Neuronal stem cell (in vitro differentiated cells): ENCODE measurements around the gene SCYGR4.

Experiments used
- DNase-seq: peaks from one replicate; pipeline ENCODE4 v3.0.0-alpha.2; 2013; ENCODE audit warnings: low spot score
- H2AFZ ChIP-seq: one replicate; pipeline ENCODE4 v1.6.1; 2013; ENCODE audit warnings: mild to moderate bottlenecking, low read length, inconsistent platforms
- H2AK5ac ChIP-seq: 2 replicates; pipeline ENCODE4 v1.6.1; 2013; ENCODE audit warnings: low read depth, mild to moderate bottlenecking, inconsistent platforms, low read length, moderate library complexity, mixed read lengths
- H2BK120ac ChIP-seq: 2 replicates; pipeline ENCODE4 v1.6.1; 2013; ENCODE audit warnings: low read depth, mild to moderate bottlenecking, inconsistent platforms, low read length, moderate library complexity, mixed read lengths
- H2BK12ac ChIP-seq: one replicate; pipeline ENCODE4 v1.6.1; 2013; ENCODE audit warnings: low read length, inconsistent platforms
- H2BK15ac ChIP-seq: 2 replicates; pipeline ENCODE4 v1.6.1; 2013; ENCODE audit warnings: mild to moderate bottlenecking, low read length, inconsistent platforms, mixed read lengths
- H2BK5ac ChIP-seq: one replicate; pipeline ENCODE4 v1.6.1; 2013; ENCODE audit warnings: inconsistent platforms, mild to moderate bottlenecking, low read length, moderate library complexity
- H3K14ac ChIP-seq: one replicate; pipeline ENCODE4 v1.6.1; 2013; ENCODE audit warnings: low read length, inconsistent platforms
- H3K18ac ChIP-seq: 2 replicates; pipeline ENCODE4 v1.6.1; 2013; ENCODE audit warnings: low read length, inconsistent platforms
- H3K23ac ChIP-seq: 2 replicates; pipeline ENCODE4 v1.6.1; 2013; ENCODE audit warnings: low read depth, mild to moderate bottlenecking, mixed read lengths, low read length, inconsistent platforms; ENCODE audit not compliant: poor library complexity
- H3K27ac ChIP-seq: replicated peaks from 3 replicates; pipeline ENCODE4 v1.5.1; 2013; ENCODE audit warnings: low read length, inconsistent platforms
- H3K27me3 ChIP-seq, 3 experiments: 2 replicates each; pipeline ENCODE4 v1.6.1; 2013; ENCODE audit warnings: low read length in 3 of 3, mild to moderate bottlenecking in 2 of 3, inconsistent platforms in 1 of 3, low read depth in 1 of 3, mixed read lengths in 1 of 3, moderate library complexity in 1 of 3; ENCODE audit not compliant: control insufficient read depth in 3 of 3, insufficient read depth in 3 of 3
- H3K36me3 ChIP-seq, 2 donors: replicated peaks in 1 of 2; 2 replicates each; pipeline ENCODE4 v1.6.1; 2013; ENCODE audit warnings: low read length in 2 of 2; ENCODE audit not compliant: control insufficient read depth in 2 of 2, insufficient read depth in 2 of 2
- H3K4ac ChIP-seq: 2 replicates; pipeline ENCODE4 v1.6.1; 2013; ENCODE audit warnings: inconsistent platforms, mild to moderate bottlenecking, low read length, moderate library complexity
- H3K4me1 ChIP-seq, 2 donors: 1 replicate in 1 of 2; 2 replicates in 1 of 2; pipeline ENCODE4 v1.6.1; 2013; ENCODE audit warnings: low read length in 2 of 2, low read depth in 1 of 2; ENCODE audit not compliant: control insufficient read depth in 2 of 2, insufficient read depth in 1 of 2
- H3K4me2 ChIP-seq: one replicate; pipeline ENCODE4 v1.6.1; 2013; ENCODE audit warnings: mild to moderate bottlenecking, low read length, inconsistent platforms; ENCODE audit not compliant: insufficient read depth, poor library complexity, severe bottlenecking
- H3K4me3 ChIP-seq, 2 donors: 2 replicates each; pipeline ENCODE4 v1.5.1; 2013; ENCODE audit warnings: low read length in 2 of 2, mild to moderate bottlenecking in 2 of 2, inconsistent platforms in 1 of 2, moderate library complexity in 1 of 2
- H3K79me1 ChIP-seq: one replicate; pipeline ENCODE4 v1.6.1; 2013; ENCODE audit warnings: low read depth, mild to moderate bottlenecking, inconsistent platforms, low read length, moderate library complexity
- H3K9ac ChIP-seq: one replicate; pipeline ENCODE4 v1.6.1; 2013; ENCODE audit warnings: mild to moderate bottlenecking, low read depth, low read length, inconsistent platforms; ENCODE audit not compliant: poor library complexity
- H3K9me3 ChIP-seq, 2 donors: replicated peaks in 1 of 2; 2 replicates each; pipeline versions ENCODE3 to v1.6.1; 2013; ENCODE audit warnings: low read length in 2 of 2, mild to moderate bottlenecking in 2 of 2, inconsistent platforms in 1 of 2, low read depth in 1 of 2, mixed read lengths in 1 of 2, moderate library complexity in 1 of 2; ENCODE audit not compliant: control insufficient read depth in 2 of 2, insufficient read depth in 1 of 2
- H4K8ac ChIP-seq: one replicate; pipeline ENCODE4 v1.6.1; 2013; ENCODE audit warnings: low read depth, mild to moderate bottlenecking, inconsistent platforms, low read length, moderate library complexity
- H4K91ac ChIP-seq: one replicate; pipeline ENCODE4 v1.6.1; 2013; ENCODE audit warnings: low read length, low read depth, mild to moderate bottlenecking, inconsistent platforms; ENCODE audit not compliant: poor library complexity
- WGBS, 2 donors: extraction: QIAGEN DNeasy Blood & Tissue Kit; methylation state at CpG; one replicate each; pipeline ENCODE4 v1.1.7; 2013; ENCODE audit warnings: missing lambda C conversion rate in 2 of 2, mixed read lengths in 1 of 2; ENCODE audit not compliant: insufficient read length in 2 of 2, insufficient replicate concordance in 1 of 2; ENCODE audit errors: extremely low coverage in 2 of 2; 5-methylcytosine and 5-hydroxymethylcytosine counted together

Gene SCYGR4

DNA sequence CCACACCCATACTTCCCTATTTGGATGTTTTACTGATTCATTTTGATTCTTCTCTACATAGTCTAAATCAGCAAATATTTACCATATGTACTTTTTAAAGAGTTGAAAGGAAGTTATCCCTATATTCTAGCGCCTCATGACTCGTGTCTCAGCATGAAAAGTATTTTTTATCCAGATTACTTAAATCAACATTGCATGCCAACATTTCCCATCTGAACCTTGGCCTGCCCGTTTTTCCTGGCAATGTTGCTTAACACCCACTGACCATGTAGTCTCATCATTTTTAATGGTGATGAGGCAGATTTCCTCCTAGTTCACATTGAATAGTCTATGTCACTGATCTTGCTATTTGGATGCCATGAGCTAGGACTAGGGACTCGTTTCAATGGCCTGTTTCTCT is 36.1 kb downstream of the SCYGR4 start:
- no peak overlapping the region for H2BK12ac ChIP-seq
- H3K36me3 ChIP-seq = no peaks in the 10 kb centered on the region
- WGBS, 2 donors = no CpG with 5 or more reads among the region's 4 CpGs
- H4K8ac ChIP-seq = no peak overlapping the region
- no peak overlapping the region for H2BK120ac ChIP-seq
- H3K4me1 ChIP-seq = no peaks in the 10 kb centered on the region
- H2AK5ac ChIP-seq = no peak overlapping the region
- no peak for DNase-seq
- H3K4ac ChIP-seq = no peak overlapping the region
- H3K9ac ChIP-seq = no peak overlapping the region
- H2AFZ ChIP-seq = no peak overlapping the region
- H3K9me3 ChIP-seq = no peaks in the 10 kb centered on the region
- H2BK15ac ChIP-seq = no peak overlapping the region
- H3K23ac ChIP-seq = no peak overlapping the region
- no peak overlapping the region for H3K4me3 ChIP-seq
- H4K91ac ChIP-seq = no peak overlapping the region
- H3K18ac ChIP-seq = no peak overlapping the region
- no peak overlapping the region for H2BK5ac ChIP-seq
- H3K14ac ChIP-seq = no peak overlapping the region
- no peaks in the 10 kb centered on the region for H3K79me1 ChIP-seq
- H3K27me3 ChIP-seq = no peaks in the 10 kb centered on the region
- no peak overlapping the region for H3K27ac ChIP-seq
- no peak overlapping the region for H3K4me2 ChIP-seq

DNA sequence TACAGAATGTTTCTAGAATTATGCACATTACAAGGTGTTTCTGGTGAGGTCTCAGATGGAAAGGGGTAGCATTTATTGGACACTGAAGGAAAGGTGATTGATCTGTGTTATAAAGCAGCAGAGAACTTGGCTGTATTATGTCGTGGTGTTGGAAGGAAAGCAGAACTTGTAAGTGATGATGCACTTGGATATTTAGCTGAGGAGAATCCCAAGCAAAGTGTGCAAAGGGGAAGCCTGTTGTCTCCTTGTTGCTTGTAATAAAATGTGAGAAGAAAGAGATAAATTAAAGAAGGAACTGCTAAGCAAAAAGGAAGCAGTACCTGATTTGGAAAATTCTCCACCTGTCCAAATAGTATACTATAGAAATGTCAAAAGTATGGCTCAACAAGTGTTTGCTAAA is 37.1 kb downstream of the SCYGR4 start:
- no peak overlapping the region for H4K8ac ChIP-seq
- no peak overlapping the region for H3K14ac ChIP-seq
- no peaks in the 10 kb centered on the region for H3K79me1 ChIP-seq
- no peak overlapping the region for H2AFZ ChIP-seq
- no peak overlapping the region for H3K9ac ChIP-seq
- H3K4me2 ChIP-seq = no peak overlapping the region
- H2BK15ac ChIP-seq = no peak overlapping the region
- no peak overlapping the region for H3K4ac ChIP-seq
- no peak overlapping the region for H2BK5ac ChIP-seq
- no peaks in the 10 kb centered on the region for H3K36me3 ChIP-seq
- no peaks in the 10 kb centered on the region for H3K27me3 ChIP-seq
- H3K4me3 ChIP-seq = no peak overlapping the region
- no peak overlapping the region for H3K18ac ChIP-seq
- H3K9me3 ChIP-seq = no peaks in the 10 kb centered on the region
- H2BK120ac ChIP-seq = no peak overlapping the region
- H2BK12ac ChIP-seq = no peak overlapping the region
- WGBS, 2 donors = no CpG with 5 or more reads among the region's 1 CpG
- H3K4me1 ChIP-seq = no peaks in the 10 kb centered on the region
- H4K91ac ChIP-seq = no peak overlapping the region
- no peak overlapping the region for H3K23ac ChIP-seq
- H2AK5ac ChIP-seq = no peak overlapping the region
- DNase-seq = no peak
- no peak overlapping the region for H3K27ac ChIP-seq

DNA sequence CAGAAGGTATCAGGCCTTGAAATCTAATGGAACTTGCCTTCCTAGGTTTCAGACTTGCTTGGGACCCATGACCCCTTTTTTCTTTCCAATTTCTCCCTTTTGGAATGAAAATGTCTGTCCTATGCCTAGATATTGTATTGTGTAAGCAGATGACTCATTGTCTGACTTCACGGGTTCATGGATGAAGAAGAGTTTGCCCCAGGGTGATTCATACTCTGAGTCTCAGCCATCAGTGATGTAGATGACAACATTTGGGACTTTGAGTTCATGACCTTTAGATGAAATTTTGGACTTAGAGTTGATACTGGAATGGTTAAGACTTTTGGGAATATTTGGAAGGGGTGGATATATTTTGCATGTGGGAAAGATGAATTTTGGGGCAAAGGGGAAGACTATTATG is 38.2 kb downstream of the SCYGR4 start:
- Histone ChIP-seq H3K14ac (no peak overlapping the region), H4K91ac (no peak overlapping the region), H3K4me3 (no peak overlapping the region), H2BK15ac (no peak overlapping the region), H2BK12ac (no peak overlapping the region), H2AK5ac (no peak overlapping the region), H3K27me3 (no peaks in the 10 kb centered on the region), H3K9me3 (no peaks in the 10 kb centered on the region), H3K18ac (no peak overlapping the region), H4K8ac (no peak overlapping the region), H2AFZ (no peak overlapping the region), H3K4ac (no peak overlapping the region), H2BK5ac (no peak overlapping the region), H3K4me2 (no peak overlapping the region), H3K9ac (no peak overlapping the region), H3K23ac (no peak overlapping the region), H3K4me1 (no peaks in the 10 kb centered on the region), H3K79me1 (no peaks in the 10 kb centered on the region), H3K27ac (no peak overlapping the region), H2BK120ac (no peak overlapping the region), H3K36me3 (no peaks in the 10 kb centered on the region)
- DNase-seq = no peak
- WGBS, 2 donors = no CpG with 5 or more reads among the region's 1 CpG

GRCh38 chr2:227657199-227657845 is 40.0 kb downstream of the SCYGR4 start:
- no peak overlapping the region for H4K8ac ChIP-seq
- no peaks in the 10 kb centered on the region for H3K9me3 ChIP-seq
- no peaks in the 10 kb centered on the region for H3K27me3 ChIP-seq
- H2BK12ac ChIP-seq = no peak overlapping the region
- H2AK5ac ChIP-seq = no peak overlapping the region
- H2AFZ ChIP-seq = no peak overlapping the region
- H3K4ac ChIP-seq = no peak overlapping the region
- H2BK120ac ChIP-seq = no peak overlapping the region
- H3K18ac ChIP-seq = no peak overlapping the region
- no peak overlapping the region for H2BK5ac ChIP-seq
- H3K4me2 ChIP-seq = no peak overlapping the region
- peaks cover 5 to 6% of the 10 kb centered on the region in 2 donors for H3K4me1 ChIP-seq
- H3K79me1 ChIP-seq = no peaks in the 10 kb centered on the region
- no peak overlapping the region for H3K27ac ChIP-seq
- no CpG with 5 or more reads among the region's 8 CpGs for WGBS, 2 donors
- no peak overlapping the region for H3K23ac ChIP-seq
- no peak overlapping the region for H3K4me3 ChIP-seq
- DNase-seq = no peak
- H2BK15ac ChIP-seq = no peak overlapping the region
- no peak overlapping the region for H4K91ac ChIP-seq
- no peak overlapping the region for H3K9ac ChIP-seq
- H3K14ac ChIP-seq = no peak overlapping the region
- no peaks in the 10 kb centered on the region for H3K36me3 ChIP-seq
